Endothelial cell of umbilical vein (primary cell): ENCODE measurements around the gene BABAM1. TPM values are rescaled to one million over a fixed set of nuclear protein-coding genes. Genes with fewer than 3 reads are reported as not detected.

Experiments
- BruUV-seq: library from RNA; stranded (reverse); fragments of 400-500 nt; replicated peaks from 2 replicates; lab custom pipeline; 2021; lab: Mats Ljungman, UMichigan
- CTCF ChIA-PET: fragments of 300-600, 350-600 bp; sonication (Branson Sonifier 250); formaldehyde crosslinking; loops from one replicate; lab custom pipeline; 2021; ENCODE audit warnings: antibody characterized with exemption, inconsistent platforms; lab: Charles Lee
- POLR2A ChIA-PET: fragments of 300-600, 350-600 bp; sonication (Branson Sonifier 250); formaldehyde crosslinking; loops from one replicate; lab custom pipeline; 2021; ENCODE audit warnings: antibody characterized with exemption, inconsistent platforms; lab: Charles Lee
- DNase-seq: peaks from one replicate; pipeline ENCODE4 v3.0.0-alpha.2; 2011; ENCODE audit warnings: low read depth, low spot score
- FAIRE-seq: peaks from 2 replicates; lab custom pipeline; 2011; peaks lifted over from hg19 to GRCh38; lab: Jason Lieb, UNC
- H2AFZ ChIP-seq: 2 replicates; pipeline ENCODE4 v1.6.0; 2012; ENCODE audit warnings: low read depth, low read length, control low read depth, inconsistent platforms
- H3K27ac ChIP-seq: 2 replicates; pipeline ENCODE4 v1.5.1; 2011; ENCODE audit warnings: low read depth, mild to moderate bottlenecking, control low read depth, low read length, moderate library complexity; ENCODE audit not compliant: insufficient read depth
- H3K27me3 ChIP-seq, 2 experiments: 2 replicates each; pipeline versions ENCODE4 v1.6.0 to v1.6.1; 2011; ENCODE audit warnings: low read length in 2 of 2, mixed read lengths in 1 of 2; ENCODE audit not compliant: control insufficient read depth in 2 of 2, insufficient read depth in 2 of 2
- H3K36me3 ChIP-seq, 2 experiments: 2 replicates in 1 of 2; 3 replicates in 1 of 2; pipeline ENCODE4 v1.5.1; 2011; ENCODE audit warnings: low read length in 2 of 2, mild to moderate bottlenecking in 1 of 2, moderate library complexity in 1 of 2; ENCODE audit not compliant: control insufficient read depth in 2 of 2, insufficient read depth in 2 of 2; ENCODE audit errors: extremely low read depth in 1 of 2
- H3K4me1 ChIP-seq: 3 replicates; pipeline ENCODE4 v1.5.1; 2011; ENCODE audit warnings: mild to moderate bottlenecking, low read length; ENCODE audit not compliant: control insufficient read depth, insufficient read depth; ENCODE audit errors: extremely low read depth
- H3K4me2 ChIP-seq: 2 replicates; pipeline ENCODE4 v1.6.1; 2011; ENCODE audit warnings: low read length, control low read depth, mixed read lengths; ENCODE audit not compliant: insufficient read depth
- H3K4me3 ChIP-seq, 3 experiments: fragments of 200-600 bp in 1 of 3; sonication (generic), shearing (Covaris generic) in 1 of 3; replicated peaks in 1 of 3; 2 replicates each; pipeline ENCODE4 v1.5.1; 2011 to 2016; ENCODE audit warnings: control low read depth in 3 of 3, low read length in 3 of 3, mild to moderate bottlenecking in 2 of 3, inconsistent platforms in 1 of 3, low read depth in 1 of 3, moderate library complexity in 1 of 3; ENCODE audit not compliant: insufficient read depth in 1 of 3
- H3K79me2 ChIP-seq: 2 replicates; pipeline ENCODE4 v1.6.0; 2012; ENCODE audit warnings: low read length, inconsistent platforms; ENCODE audit not compliant: control insufficient read depth, insufficient read depth
- H3K9ac ChIP-seq: replicated peaks from 2 replicates; pipeline ENCODE3; 2011; ENCODE audit warnings: low read length, control low read depth; ENCODE audit not compliant: insufficient read depth; ENCODE audit errors: extremely low read depth
- H3K9me1 ChIP-seq: replicated peaks from 3 replicates; pipeline ENCODE4 v1.6.0; 2011; ENCODE audit warnings: mild to moderate bottlenecking, low read length; ENCODE audit not compliant: control insufficient read depth, insufficient read depth; ENCODE audit errors: extremely low read depth
- H3K9me3 ChIP-seq: replicated peaks from 2 replicates; pipeline ENCODE4 v1.5.1; 2012; ENCODE audit warnings: low read length, inconsistent platforms; ENCODE audit not compliant: control insufficient read depth, insufficient read depth
- H4K20me1 ChIP-seq: replicated peaks from 2 replicates; pipeline ENCODE3; 2011; ENCODE audit warnings: mild to moderate bottlenecking, low read length; ENCODE audit not compliant: control insufficient read depth, insufficient read depth; ENCODE audit errors: extremely low read depth
- CTCF ChIP-seq, 2 donors: IDR thresholded peaks; 1 replicate in 1 of 2; 2 replicates in 1 of 2; pipeline ENCODE4 v1.5.1; 2011; ENCODE audit warnings: low read length in 2 of 2, mild to moderate bottlenecking in 2 of 2, moderate library complexity in 2 of 2, control low read depth in 1 of 2, inconsistent platforms in 1 of 2, low read depth in 1 of 2; ENCODE audit not compliant: insufficient read depth in 1 of 2; ENCODE audit errors: extremely low read depth in 1 of 2
- EZH2 ChIP-seq: IDR thresholded peaks from 2 replicates; pipeline ENCODE4 v1.6.1; 2012; ENCODE audit warnings: borderline replicate concordance, low read depth, mild to moderate bottlenecking, moderate library complexity, low read length, inconsistent platforms; ENCODE audit not compliant: severe bottlenecking
- FOS ChIP-seq: IDR thresholded peaks from 2 replicates; pipeline ENCODE4 v1.6.1; 2011; ENCODE audit warnings: mild to moderate bottlenecking, low read length, moderate library complexity, borderline replicate concordance; ENCODE audit not compliant: insufficient read depth
- GATA2 ChIP-seq: IDR thresholded peaks from 2 replicates; pipeline ENCODE4 v1.7.0; 2011; ENCODE audit warnings: low read depth, mild to moderate bottlenecking, moderate library complexity, mixed read lengths, low read length; ENCODE audit not compliant: insufficient read length, insufficient read depth
- JUN ChIP-seq: IDR thresholded peaks from 2 replicates; pipeline ENCODE4 v1.6.1; 2011; ENCODE audit warnings: borderline replicate concordance, low read depth; ENCODE audit not compliant: insufficient read length, insufficient read depth
- MAX ChIP-seq: IDR thresholded peaks from 2 replicates; pipeline ENCODE4 v1.6.1; 2011; ENCODE audit not compliant: insufficient read depth, insufficient read length
- MYC ChIP-seq: IDR thresholded peaks from one replicate; pipeline ENCODE4 v1.6.1; 2011; ENCODE audit warnings: mild to moderate bottlenecking, low read depth, low read length
- POLR2A ChIP-seq: IDR thresholded peaks from 2 replicates; pipeline ENCODE4 v1.6.1; 2012; ENCODE audit warnings: low read depth, mild to moderate bottlenecking, control low read depth, low read length
- POLR2AphosphoS5 ChIP-seq: IDR thresholded peaks from 2 replicates; pipeline ENCODE4 v1.6.1; 2012; ENCODE audit warnings: low read depth, mild to moderate bottlenecking, control low read depth, low read length, moderate library complexity; ENCODE audit not compliant: insufficient read depth
- dilution Hi-C: fragments of 300-500 bp; cut with MboI; formaldehyde crosslinking; loops from one replicate; pipeline ENCODE4 v1.15.0; 2019; ENCODE audit warnings: low sequenced_read_pairs; ENCODE audit not compliant: extremely low pct_ligation_motif_present
- intact Hi-C: fragments of 100-400 bp; cut with micrococcal nuclease; formaldehyde crosslinking; loops from one replicate; pipeline ENCODE4 v1.10.0; 2022
- polyA plus RNA-seq, 4 experiments: library from polyadenylated mRNA; depleted of rRNA in 3 of 4; stranded (reverse) in 3 of 4; unstranded in 1 of 4; fragments of >200 nt; gene quantifications; 2 replicates each; pipeline versions ENCODE4 v1.2.1 to v1.2.3, GENCODE V29; 2011 to 2012; ENCODE audit warnings: missing spikeins in 1 of 4
- total RNA-seq: library from RNA; stranded (reverse); gene quantifications from 2 replicates; pipeline ENCODE4 v1.2.3, GENCODE V29; 2021

Gene BABAM1
- total and polyA plus RNA-seq, 2 donors (not counting 3 experiments of a cell fraction or from before 2014, with no cell fraction given) = 118 to 140 TPM

- POLR2A ChIA-PET = no interaction called here
- H3K36me3 ChIP-seq = peaks cover 0 to 3% of the 10 kb centered on the region in 2 experiments
- CTCF ChIA-PET = interaction anchor here (0.7 to 1.6 kb wide), 2 partner anchors 9 to 32 kb away, joined by 3 to 10 read pairs; partner anchors contain the start of gene MRPL34
- no peaks in the 10 kb centered on the region for H3K79me2 ChIP-seq
- peak; percentile 84 for FAIRE-seq
- no peak overlapping the region for H3K27ac ChIP-seq
- no peak overlapping the region for H3K4me2 ChIP-seq
- no peak overlapping the region for H3K4me3 ChIP-seq
- no peaks in the 10 kb centered on the region for H4K20me1 ChIP-seq
- H2AFZ ChIP-seq = no peak overlapping the region
- dilution Hi-C loops (no loop called here), intact Hi-C loops (no loop called here)
- no peaks in the 10 kb centered on the region for H3K9me1 ChIP-seq
- H3K9ac ChIP-seq = no peak overlapping the region
- H3K4me1 ChIP-seq = peaks cover 12% of the 10 kb centered on the region
- H3K9me3 ChIP-seq = no peaks in the 10 kb centered on the region
- H3K27me3 ChIP-seq = no peaks in the 10 kb centered on the region
- no TSS peak for BruUV-seq
- TF ChIP-seq FOS = peak; percentile 62
- TF ChIP-seq EZH2 = no peak
- no peak for TF ChIP-seq MAX
- no peak for TF ChIP-seq POLR2A
- peak; percentile 33 for TF ChIP-seq JUN
- TF ChIP-seq GATA2 = peak; percentile 70
- peak; percentile 31 for TF ChIP-seq POLR2AphosphoS5
- DNase-seq = peak; percentile 61
Observed at GRCh38 chr19:17296273-17296672, 29.0 kb downstream of the BABAM1 start.

- Histone ChIP-seq H3K9me1 (no peaks in the 10 kb centered on the region), H2AFZ (no peak overlapping the region), H4K20me1 (no peaks in the 10 kb centered on the region), H3K36me3 (peaks cover 0 to 3% of the 10 kb centered on the region in 2 experiments), H3K4me3 (no peak overlapping the region), H3K9me3 (no peaks in the 10 kb centered on the region), H3K27ac (no peak overlapping the region), H3K4me1 (peaks cover 9% of the 10 kb centered on the region), H3K27me3 (no peaks in the 10 kb centered on the region), H3K4me2 (no peak overlapping the region), H3K79me2 (no peaks in the 10 kb centered on the region), H3K9ac (no peak overlapping the region)
- dilution Hi-C loops (no loop called here), intact Hi-C loops (no loop called here)
- TF ChIP-seq FOS (no peak), POLR2A (no peak), CTCF (IDR thresholded peaks at IDR 0.05; ENCODE audit: extremely low read depth in 1 of 2, insufficient read depth in 1 of 2, low read depth in 1 of 2, low read length in 2 of 2) (no peak), GATA2 (no peak), MAX (no peak), MYC (no peak), EZH2 (no peak), JUN (no peak), POLR2AphosphoS5 (no peak)
- no peak for FAIRE-seq
- ChIA-PET POLR2A (no interaction called here), CTCF (interaction anchor here (0.6 to 1.6 kb wide), 2 partner anchors 8 to 23 kb away, joined by 3 to 10 read pairs; partner anchors contain the start of gene MRPL34)
- DNase-seq = no peak
- no TSS peak for BruUV-seq
Observed at GRCh38 chr19:17296976-17297375, 29.7 kb downstream of the BABAM1 start.
